ENCODE data around the gene MFSD1. TPM values are rescaled to one million over a fixed set of nuclear protein-coding genes. Genes with fewer than 3 reads are reported as not detected.

Gene MFSD1
- total and polyA plus RNA-seq, 2 of the 13 experiments (the other 11 are each of a cell fraction or from before 2014, with no cell fraction given), result 17.3 to 37.9 TPM

DNA sequence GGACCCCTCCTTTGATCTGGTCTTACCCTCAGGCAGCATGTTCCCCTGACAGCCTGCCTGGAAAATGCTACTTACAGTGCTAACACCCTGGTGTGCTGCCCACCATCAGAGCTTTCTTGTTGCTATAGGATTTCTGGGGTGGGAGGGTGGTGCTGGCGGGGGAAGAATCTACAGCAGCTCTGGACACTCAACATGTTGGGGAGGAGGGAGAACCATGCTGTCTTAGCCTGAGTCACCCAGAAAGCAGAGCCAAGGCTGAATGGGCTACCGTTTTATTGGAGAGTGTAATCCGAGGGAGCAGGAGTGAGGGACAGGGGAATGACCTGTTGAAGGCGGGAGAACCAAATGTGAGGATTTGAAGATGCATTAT lies 45.6 kb downstream of the MFSD1 start:
- FAIRE-seq, result no peak
- Histone ChIP-seq H3K9me3 (ENCODE audit: low read length) (no peaks in the 10 kb centered on the region), H3K27me3 (ENCODE audit: control insufficient read depth in 1 of 2, insufficient read depth in 2 of 2, low read length in 2 of 2) (peaks cover 0 to 10% of the 10 kb centered on the region in 2 experiments; a peak in 2 of 5 replicates), H3K9ac (ENCODE audit: insufficient read depth, low read depth, low read length) (no peak overlapping the region), H3K4me1 (ENCODE audit: insufficient read depth, low read length) (no peaks in the 10 kb centered on the region), H4K20me1 (ENCODE audit: insufficient read depth, low read length) (no peaks in the 10 kb centered on the region), H3K4me3 (replicated peaks in 1 of 3; ENCODE audit: insufficient read depth in 1 of 3, low read depth in 2 of 3, low read length in 3 of 3) (no peak overlapping the region), H3K27ac (ENCODE audit: extremely low read length, insufficient read depth, low read length) (no peak overlapping the region), H3K4me2 (ENCODE audit: low read depth, low read length) (no peak overlapping the region), H3K36me3 (replicated peaks in 1 of 2; ENCODE audit: control insufficient read depth in 1 of 2, insufficient read depth in 2 of 2, low read length in 2 of 2) (no peaks in the 10 kb centered on the region), H2AFZ (ENCODE audit: low read length) (no peak overlapping the region), H3K79me2 (ENCODE audit: insufficient read depth, low read length) (no peaks in the 10 kb centered on the region)
- DNase-seq (ENCODE audit: low spot score), result no peak
- no peak for TF ChIP-seq SYNCRIP (IDR thresholded peaks at IDR 0.05; ENCODE audit: insufficient read depth, low read depth, low read length)
- TF ChIP-seq SRY (CRISPR knock-in tag; IDR thresholded peaks at IDR 0.05), result no peak
- TF ChIP-seq ZNF441 (CRISPR knock-in tag; IDR thresholded peaks at IDR 0.05; ENCODE audit: borderline replicate concordance), result no peak
- no peak for TF ChIP-seq ZZZ3 (CRISPR knock-in tag; IDR thresholded peaks at IDR 0.05; ENCODE audit: borderline replicate concordance)
- WGBS (ENCODE audit: low lambda C conversion rate), result 9% methylated on average over 3 of the region's 4 CpGs
- in situ Hi-C loops (cut with HindIII; ENCODE audit: extremely low pct_ligation_motif_present, low pct_unique_long_range_greater_than_20kb) (loop anchor here (5.0 to 25.0 kb wide), 2 partner anchors 410 to 740 kb away; no protein-coding TSS in a partner anchor), intact Hi-C loops (cut with micrococcal nuclease; ENCODE audit: unreplicated experiment) (no loop called here)
- no TSS peak for BruUV-seq (replicated peaks)
- ChIA-PET POLR2A (no interaction called here), CTCF (ENCODE audit: low intra/inter-chr PET ratio, low total read pairs) (no interaction called here)
- no peak for ATAC-seq

GRCh38 chr3:158847885-158848284 lies 46.0 kb downstream of the MFSD1 start:
- WGBS (ENCODE audit: low lambda C conversion rate), result 0% methylated on average over 2 of the region's 3 CpGs
- BruUV-seq (replicated peaks), result no TSS peak
- POLR2A ChIA-PET, result no interaction called here
- Histone ChIP-seq H3K4me1 (ENCODE audit: insufficient read depth, low read length) (no peaks in the 10 kb centered on the region), H3K9ac (ENCODE audit: insufficient read depth, low read depth, low read length) (no peak overlapping the region), H3K4me2 (ENCODE audit: low read depth, low read length) (no peak overlapping the region), H3K79me2 (ENCODE audit: insufficient read depth, low read length) (no peaks in the 10 kb centered on the region), H3K9me3 (ENCODE audit: low read length) (no peaks in the 10 kb centered on the region), H3K27me3 (ENCODE audit: control insufficient read depth in 1 of 2, insufficient read depth in 2 of 2, low read length in 2 of 2) (peaks cover 0 to 9% of the 10 kb centered on the region in 2 experiments; a peak in 2 of 5 replicates), H3K4me3 (replicated peaks in 1 of 3; ENCODE audit: insufficient read depth in 1 of 3, low read depth in 2 of 3, low read length in 3 of 3) (no peak overlapping the region), H4K20me1 (ENCODE audit: insufficient read depth, low read length) (no peaks in the 10 kb centered on the region), H2AFZ (ENCODE audit: low read length) (no peak overlapping the region), H3K36me3 (replicated peaks in 1 of 2; ENCODE audit: control insufficient read depth in 1 of 2, insufficient read depth in 2 of 2, low read length in 2 of 2) (no peaks in the 10 kb centered on the region), H3K27ac (ENCODE audit: extremely low read length, insufficient read depth, low read length) (no peak overlapping the region)
- CTCF ChIA-PET (ENCODE audit: low intra/inter-chr PET ratio, low total read pairs), result no interaction called here
- DNase-seq (ENCODE audit: low spot score) (no peak), FAIRE-seq (no peak), ATAC-seq (no peak)
- intact Hi-C loops (cut with micrococcal nuclease; ENCODE audit: unreplicated experiment), result no loop called here
- no peak for TF ChIP-seq PAWR (CRISPR knock-in tag; IDR thresholded peaks at IDR 0.05; ENCODE audit: borderline replicate concordance)
- in situ Hi-C loops (cut with HindIII; ENCODE audit: extremely low pct_ligation_motif_present, low pct_unique_long_range_greater_than_20kb), result loop anchor here (5.0 to 25.0 kb wide), 2 partner anchors 409 to 739 kb away; no protein-coding TSS in a partner anchor

Measured in HepG2 (cell line).